Mesothelial cell of epicardium (in vitro differentiated cells): Measurements from ENCODE around the gene TOMM6. TPM values are rescaled to one million over a fixed set of nuclear protein-coding genes. Genes with fewer than 3 reads are reported as not detected.

ENCODE experiments used
- DNase-seq, 2 experiments: peaks; one replicate each; pipeline ENCODE4 v3.0.0; 2021; ENCODE audit warnings: low spot score in 2 of 2; ENCODE audit not compliant: unreplicated experiment in 2 of 2
- H3K27ac Mint-ChIP-seq: 2 replicates; pipeline ENCODE4 v1.8.0; 2021; ENCODE audit warnings: mixed read lengths
- H3K27me3 Mint-ChIP-seq: 2 replicates; pipeline ENCODE4 v1.8.0; 2021; ENCODE audit warnings: low read depth, mixed read lengths
- H3K36me3 Mint-ChIP-seq: 2 replicates; pipeline ENCODE4 v1.8.0; 2021; ENCODE audit warnings: mixed read lengths
- H3K4me1 Mint-ChIP-seq: 2 replicates; pipeline ENCODE4 v1.8.0; 2021; ENCODE audit warnings: mixed read lengths
- H3K4me3 Mint-ChIP-seq: 2 replicates; pipeline ENCODE4 v1.8.0; 2021; ENCODE audit warnings: mild to moderate bottlenecking, moderate library complexity, mixed read lengths
- H3K9me3 Mint-ChIP-seq: 2 replicates; pipeline ENCODE4 v1.8.0; 2021; ENCODE audit warnings: mixed read lengths
- total RNA-seq: library from RNA; stranded (reverse); gene quantifications from 3 replicates; pipeline ENCODE4 v1.2.1, GENCODE V29; 2021
- TF ChIP-seq, protein P1 (sequence below): fragments of 200-600 bp; sonication (generic); IDR thresholded peaks from one replicate; pipeline ENCODE4 v1.5.0; 2021; ENCODE audit warnings: antibody characterized with exemption; ENCODE audit not compliant: unreplicated experiment

Gene TOMM6
- total RNA-seq, 1 donor from 2014 or later, result 151 TPM

DNA sequence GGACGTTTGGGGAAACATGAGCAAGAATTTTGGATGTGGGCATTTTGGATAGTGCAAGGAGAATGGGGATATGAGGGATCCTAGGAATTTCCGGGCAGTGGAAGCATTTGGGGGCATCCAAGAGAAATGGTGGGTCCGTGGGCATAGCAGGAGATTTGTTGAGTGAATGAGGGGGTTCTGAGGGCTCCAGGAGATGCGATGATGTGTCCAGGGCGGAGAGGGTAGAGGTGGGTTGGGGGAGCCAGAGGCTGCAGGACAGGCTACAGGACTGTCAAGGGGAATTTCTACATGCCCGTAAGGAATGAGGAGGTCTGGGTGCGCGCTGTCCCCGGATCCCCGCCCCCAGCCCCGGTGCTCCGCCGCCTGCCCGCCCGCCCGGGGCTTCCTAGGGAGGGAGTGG is 8.2 kb upstream of the TOMM6 start:
- Mint-ChIP-seq H3K27me3 (peaks cover 11% of the 10 kb centered on the region), H3K36me3 (peaks cover 8% of the 10 kb centered on the region), H3K27ac (peak overlapping the region; percentile 60), H3K4me1 (peaks cover 18% of the 10 kb centered on the region), H3K4me3 (peak overlapping the region; percentile 81), H3K9me3 (no peaks in the 10 kb centered on the region)
- no peak for DNase-seq
- TF ChIP-seq, protein P1, sequence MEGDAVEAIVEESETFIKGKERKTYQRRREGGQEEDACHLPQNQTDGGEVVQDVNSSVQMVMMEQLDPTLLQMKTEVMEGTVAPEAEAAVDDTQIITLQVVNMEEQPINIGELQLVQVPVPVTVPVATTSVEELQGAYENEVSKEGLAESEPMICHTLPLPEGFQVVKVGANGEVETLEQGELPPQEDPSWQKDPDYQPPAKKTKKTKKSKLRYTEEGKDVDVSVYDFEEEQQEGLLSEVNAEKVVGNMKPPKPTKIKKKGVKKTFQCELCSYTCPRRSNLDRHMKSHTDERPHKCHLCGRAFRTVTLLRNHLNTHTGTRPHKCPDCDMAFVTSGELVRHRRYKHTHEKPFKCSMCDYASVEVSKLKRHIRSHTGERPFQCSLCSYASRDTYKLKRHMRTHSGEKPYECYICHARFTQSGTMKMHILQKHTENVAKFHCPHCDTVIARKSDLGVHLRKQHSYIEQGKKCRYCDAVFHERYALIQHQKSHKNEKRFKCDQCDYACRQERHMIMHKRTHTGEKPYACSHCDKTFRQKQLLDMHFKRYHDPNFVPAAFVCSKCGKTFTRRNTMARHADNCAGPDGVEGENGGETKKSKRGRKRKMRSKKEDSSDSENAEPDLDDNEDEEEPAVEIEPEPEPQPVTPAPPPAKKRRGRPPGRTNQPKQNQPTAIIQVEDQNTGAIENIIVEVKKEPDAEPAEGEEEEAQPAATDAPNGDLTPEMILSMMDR, result no peak

DNA sequence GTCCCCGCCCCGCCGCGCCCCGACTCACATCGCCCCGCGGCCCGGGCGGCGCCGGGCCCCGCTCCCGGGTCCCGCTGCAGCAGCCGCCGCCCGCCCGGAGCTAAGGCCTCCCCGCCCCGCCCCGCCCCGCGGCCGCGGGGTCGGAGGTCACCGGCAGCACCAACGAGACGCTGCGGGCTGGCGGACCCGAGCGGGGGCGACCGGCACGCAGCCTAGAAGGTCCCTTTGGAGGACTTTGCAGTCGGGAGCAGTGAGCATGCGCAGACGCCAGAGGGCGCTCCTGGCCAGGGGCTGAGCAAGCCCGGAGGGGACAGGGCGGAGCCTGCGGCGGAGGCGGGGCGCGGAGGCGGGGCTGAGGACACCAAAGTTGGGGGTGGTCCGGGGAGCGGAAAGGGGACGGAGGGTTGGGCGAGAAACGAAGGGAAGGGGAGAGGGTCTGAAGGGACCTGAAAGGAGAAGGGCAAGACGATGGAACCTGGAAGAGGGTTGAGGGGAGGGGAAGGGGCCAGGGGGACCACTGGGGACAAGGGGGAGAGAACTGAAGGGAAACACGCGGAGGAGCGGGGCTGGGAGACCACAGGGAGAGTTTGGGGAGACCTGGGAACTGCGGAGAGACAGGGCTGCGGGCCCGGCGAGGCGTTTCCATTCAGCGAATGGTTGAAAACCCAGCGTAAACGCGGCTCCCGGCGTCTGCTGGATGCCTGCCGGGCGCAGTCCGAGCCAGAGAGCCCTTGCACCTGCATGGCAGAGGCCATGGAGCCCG is 7.5 kb upstream of the TOMM6 start, which contains the start of gene FRS3:
Gene FRS3, minus strand, starts transcription at position 113 of the 763 bp plus-strand sequence. CDS start 2,913 bp downstream, outside the sequence.
- peaks cover 24% of the 10 kb centered on the region for H3K4me1 Mint-ChIP-seq
- peak within 1 kb of the TSS; percentile 88 for H3K27ac Mint-ChIP-seq
- peak within 1 kb of the TSS; percentile 88 for H3K4me3 Mint-ChIP-seq
- DNase-seq, result peak; percentile 99 to 100
- no peaks in the 10 kb centered on the region for H3K9me3 Mint-ChIP-seq
- TF ChIP-seq, protein P1, result peak; percentile 84
- peaks cover 3% of the 10 kb centered on the region for H3K36me3 Mint-ChIP-seq
- H3K27me3 Mint-ChIP-seq, result peaks cover 11% of the 10 kb centered on the region

DNA sequence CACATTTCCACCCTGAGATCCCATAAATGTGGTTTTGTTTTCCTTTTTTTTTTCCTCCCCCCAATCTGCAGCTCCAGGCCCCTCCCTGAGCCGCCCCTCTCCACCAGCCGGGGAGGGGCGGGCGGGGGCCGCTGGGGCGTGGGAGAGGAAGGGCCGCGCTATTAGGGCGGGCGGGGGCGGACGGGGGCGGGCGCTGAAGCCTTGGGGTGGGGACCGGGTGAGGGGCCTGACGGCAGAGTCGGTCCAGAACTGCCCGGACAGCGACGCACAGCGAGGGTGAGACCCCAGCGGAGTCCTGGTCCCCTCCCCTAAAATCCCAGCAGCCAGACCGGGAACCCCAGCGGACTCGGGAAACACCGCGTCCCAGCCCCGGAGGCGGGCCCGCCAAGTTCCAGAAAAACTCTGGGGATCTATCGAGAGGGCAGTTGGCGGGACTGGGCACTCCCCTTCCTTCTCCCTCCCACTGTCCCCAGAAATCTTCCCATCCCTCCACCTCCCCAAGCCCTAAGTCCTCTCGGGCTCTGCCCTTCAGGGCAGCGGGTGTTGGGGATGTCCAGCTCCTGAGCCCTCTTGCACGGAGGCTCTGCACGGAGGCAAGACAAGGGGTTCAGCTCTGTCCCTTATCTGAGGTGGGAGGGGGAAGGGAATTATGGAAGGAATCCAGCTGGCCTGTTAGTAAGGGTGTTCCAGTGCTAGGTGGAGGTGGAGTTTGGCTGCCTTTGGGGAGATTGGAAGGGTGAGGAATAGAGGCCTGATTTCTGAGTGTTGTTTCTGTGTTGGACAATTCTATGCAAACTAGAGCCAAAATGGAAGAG is 6.7 kb upstream of the TOMM6 start, which contains the start of gene PRICKLE4:
Gene PRICKLE4, plus strand, starts transcription at position 232 of the 815 bp plus-strand sequence. CDS start 2,692 bp downstream, outside the sequence.
- DNase-seq, result peak in 1 of 2 experiments; percentile 51
- TF ChIP-seq, protein P1, result no peak
- Mint-ChIP-seq H3K27me3 (peaks cover 11% of the 10 kb centered on the region), H3K27ac (peak within 1 kb of the TSS; percentile 88), H3K9me3 (no peaks in the 10 kb centered on the region), H3K4me1 (peaks cover 27% of the 10 kb centered on the region), H3K36me3 (no peaks in the 10 kb centered on the region), H3K4me3 (peak within 1 kb of the TSS; percentile 88)

DNA sequence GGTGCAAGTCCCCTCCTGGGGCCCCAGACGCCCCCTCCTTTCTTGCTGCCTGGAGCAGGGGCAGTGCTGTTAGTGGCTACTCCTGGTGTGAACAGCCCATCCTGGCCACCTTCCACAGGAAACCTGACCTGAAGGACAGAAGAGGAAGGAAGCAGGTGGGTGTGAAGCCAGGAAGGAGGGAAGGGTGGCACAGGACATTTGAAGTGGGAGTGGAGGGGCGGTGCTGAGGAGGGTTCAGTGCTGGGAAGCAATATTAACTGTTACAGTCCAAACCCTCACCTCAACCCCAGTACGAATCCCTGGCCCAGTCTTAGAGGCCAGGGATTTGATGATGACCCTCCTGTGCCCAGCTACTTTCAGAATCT is 6.1 kb upstream of the TOMM6 start:
- Mint-ChIP-seq H3K4me3 (peak overlapping the region; percentile 88), H3K9me3 (no peaks in the 10 kb centered on the region), H3K4me1 (peaks cover 31% of the 10 kb centered on the region), H3K27ac (peak overlapping the region; percentile 14), H3K36me3 (no peaks in the 10 kb centered on the region), H3K27me3 (peaks cover 11% of the 10 kb centered on the region)
- no peak for DNase-seq
- TF ChIP-seq, protein P1, result no peak

GRCh38 chr6:41783106-41783780 is 4.3 kb upstream of the TOMM6 start:
- H3K36me3 Mint-ChIP-seq, result no peaks in the 10 kb centered on the region
- DNase-seq, result no peak
- H3K9me3 Mint-ChIP-seq, result no peaks in the 10 kb centered on the region
- peaks cover 31% of the 10 kb centered on the region for H3K4me1 Mint-ChIP-seq
- TF ChIP-seq, protein P1, result no peak
- H3K27ac Mint-ChIP-seq, result no peak overlapping the region
- H3K4me3 Mint-ChIP-seq, result no peak overlapping the region
- H3K27me3 Mint-ChIP-seq, result peaks cover 11% of the 10 kb centered on the region
